B cell (primary cell): ENCODE data around the gene TENT4B. TPM values are rescaled to one million over a fixed set of nuclear protein-coding genes. Genes with fewer than 3 reads are reported as not detected.
"Not testable (repeated sequence)": the region's sequence is repeated elsewhere in the genome, so short reads cannot be mapped to it uniquely, and the experiment has no call there.

Source experiments
- ATAC-seq: fragments of 200-7000 bp; cut with Tn5 transposase; one replicate; pipeline ENCODE4 v1.10.0; 2021; ENCODE audit warnings: low read depth, mild to moderate bottlenecking, moderate number of reproducible peaks, moderate library complexity
- CTCF ChIA-PET: fragments of 350-600 bp; sonication (Branson Sonifier 250); formaldehyde crosslinking; loops from one replicate; lab custom pipeline; 2021; ENCODE audit warnings: antibody characterized with exemption, inconsistent platforms; lab: Charles Lee
- POLR2A ChIA-PET: fragments of 350-600 bp; sonication (Branson Sonifier 250); formaldehyde crosslinking; loops from one replicate; lab custom pipeline; 2021; ENCODE audit warnings: antibody characterized with exemption; lab: Charles Lee
- DNase-seq: peaks from one replicate; pipeline ENCODE4 v3.0.0; 2013
- H2AFZ ChIP-seq: 2 replicates; pipeline ENCODE4 v1.6.1; 2012; ENCODE audit warnings: mild to moderate bottlenecking, low read depth, low read length; ENCODE audit not compliant: insufficient read depth, poor library complexity, severe bottlenecking
- H3K27ac ChIP-seq, 2 donors: 1 replicate in 1 of 2; 2 replicates in 1 of 2; pipeline ENCODE4 v1.5.1; 2012 to 2013; ENCODE audit warnings: low read length in 2 of 2, mild to moderate bottlenecking in 2 of 2, moderate library complexity in 1 of 2
- H3K27me3 ChIP-seq, 4 experiments: fragments of 200-600 bp in 1 of 4; sonication (generic) in 1 of 4; replicated peaks in 1 of 4; 1 replicate in 2 of 4; 2 replicates in 2 of 4; pipeline versions ENCODE4 v1.6.1 to v1.7.0; 2013 to 2016; ENCODE audit warnings: low read length in 3 of 4, mild to moderate bottlenecking in 2 of 4, mixed read lengths in 1 of 4, moderate library complexity in 1 of 4; ENCODE audit not compliant: insufficient read depth in 4 of 4, control insufficient read depth in 3 of 4; ENCODE audit errors: control extremely low read depth in 1 of 4
- H3K36me3 ChIP-seq, 2 experiments: replicated peaks in 1 of 2; 1 replicate in 1 of 2; 2 replicates in 1 of 2; pipeline versions ENCODE4 v1.6.1 to v1.7.1; 2013; ENCODE audit warnings: low read length in 1 of 2; ENCODE audit not compliant: insufficient read depth in 2 of 2, control insufficient read depth in 1 of 2; ENCODE audit errors: control extremely low read depth in 1 of 2, extremely low read depth in 1 of 2
- H3K4me1 ChIP-seq, 2 donors: fragments of 200-600 bp in 1 of 2; sonication (generic) in 1 of 2; 1 replicate in 1 of 2; 2 replicates in 1 of 2; pipeline versions ENCODE4 v1.5.1 to v1.6.1; 2013 to 2017; ENCODE audit warnings: low read length in 2 of 2; ENCODE audit not compliant: control insufficient read depth in 2 of 2, insufficient read depth in 2 of 2
- H3K4me2 ChIP-seq: replicated peaks from 2 replicates; pipeline ENCODE3; 2012; ENCODE audit warnings: mild to moderate bottlenecking, low read depth, low read length; ENCODE audit not compliant: poor library complexity, severe bottlenecking
- H3K4me3 ChIP-seq, 5 experiments: fragments of 200-600 bp in 1 of 5; sonication (generic) in 1 of 5; 1 replicate in 3 of 5; 2 replicates in 2 of 5; pipeline versions ENCODE4 v1.5.1 to v1.7.0; 2011 to 2016; ENCODE audit warnings: low read length in 4 of 5, mild to moderate bottlenecking in 4 of 5, low read depth in 2 of 5, control low read depth in 1 of 5, moderate library complexity in 1 of 5; ENCODE audit not compliant: insufficient read depth in 1 of 5; ENCODE audit errors: control extremely low read depth in 1 of 5, extremely low read depth in 1 of 5
- H3K79me2 ChIP-seq: fragments of 200-600 bp; sonication (generic); one replicate; pipeline ENCODE4 v1.6.0; 2016; ENCODE audit warnings: low read length; ENCODE audit not compliant: control insufficient read depth, insufficient read depth
- H3K9ac ChIP-seq: fragments of 200-600 bp; sonication (generic); 2 replicates; pipeline ENCODE4 v1.6.1; 2017; ENCODE audit warnings: mild to moderate bottlenecking, low read length, moderate library complexity
- H3K9me3 ChIP-seq, 3 donors: one replicate each; pipeline versions ENCODE4 v1.6.1 to v1.7.1; 2013; ENCODE audit warnings: low read length in 2 of 3; ENCODE audit not compliant: control insufficient read depth in 2 of 3, insufficient read depth in 1 of 3; ENCODE audit errors: control extremely low read depth in 1 of 3
- H4K20me1 ChIP-seq: 2 replicates; pipeline ENCODE4 v1.6.0; 2012; ENCODE audit warnings: mild to moderate bottlenecking, low read length; ENCODE audit not compliant: insufficient read depth, control insufficient read depth, poor library complexity, severe bottlenecking
- H3K27ac Mint-ChIP-seq: one replicate; pipeline ENCODE4 v1.8.0; 2021; ENCODE audit warnings: mixed read lengths
- H3K27me3 Mint-ChIP-seq: one replicate; pipeline ENCODE4 v1.8.0; 2021; ENCODE audit warnings: mixed read lengths
- H3K4me1 Mint-ChIP-seq: one replicate; pipeline ENCODE4 v1.8.0; 2021; ENCODE audit warnings: mixed read lengths
- H3K4me3 Mint-ChIP-seq: one replicate; pipeline ENCODE4 v1.8.0; 2021; ENCODE audit warnings: mixed read lengths
- H3K9me3 Mint-ChIP-seq: one replicate; pipeline ENCODE4 v1.8.0; 2022; ENCODE audit warnings: mixed read lengths; ENCODE audit not compliant: insufficient read depth
- CTCF ChIP-seq: fragments of 200-600 bp; IDR thresholded peaks from one replicate; pipeline ENCODE4 v1.8.0; 2022; ENCODE audit warnings: antibody characterized with exemption, mild to moderate bottlenecking
- EZH2 ChIP-seq: IDR thresholded peaks from 2 replicates; pipeline ENCODE4 v1.6.1; 2012; ENCODE audit warnings: borderline replicate concordance, low read depth, mild to moderate bottlenecking, moderate library complexity, low read length; ENCODE audit not compliant: insufficient read depth, poor library complexity, severe bottlenecking
- WGBS: methylation state at CpG from one replicate; pipeline ENCODE4 v1.1.5; 2013; ENCODE audit warnings: missing lambda C conversion rate; ENCODE audit not compliant: insufficient coverage; 5-methylcytosine and 5-hydroxymethylcytosine counted together
- intact Hi-C: fragments of 100-400 bp; cut with micrococcal nuclease; formaldehyde crosslinking; loops from one replicate; pipeline ENCODE4 v1.10.0; 2022
- polyA plus RNA-seq: library from polyadenylated mRNA; depleted of rRNA; stranded (reverse); fragments of >200 nt; gene quantifications from 2 replicates; pipeline ENCODE4 v1.2.3, GENCODE V29; 2012
- total RNA-seq, 2 donors: library from RNA; stranded (reverse); fragments of 120-200 nt in 1 of 2; gene quantifications; 1 replicate in 1 of 2; 2 replicates in 1 of 2; pipeline versions ENCODE4 v1.2.3 to v1.2.4, GENCODE V29; 2013 to 2022

TENT4B gene
- total and polyA plus RNA-seq, 2 donors (not counting 1 experiment from before 2014, with no cell fraction given) = 6.1 to 17.1 TPM

DNA sequence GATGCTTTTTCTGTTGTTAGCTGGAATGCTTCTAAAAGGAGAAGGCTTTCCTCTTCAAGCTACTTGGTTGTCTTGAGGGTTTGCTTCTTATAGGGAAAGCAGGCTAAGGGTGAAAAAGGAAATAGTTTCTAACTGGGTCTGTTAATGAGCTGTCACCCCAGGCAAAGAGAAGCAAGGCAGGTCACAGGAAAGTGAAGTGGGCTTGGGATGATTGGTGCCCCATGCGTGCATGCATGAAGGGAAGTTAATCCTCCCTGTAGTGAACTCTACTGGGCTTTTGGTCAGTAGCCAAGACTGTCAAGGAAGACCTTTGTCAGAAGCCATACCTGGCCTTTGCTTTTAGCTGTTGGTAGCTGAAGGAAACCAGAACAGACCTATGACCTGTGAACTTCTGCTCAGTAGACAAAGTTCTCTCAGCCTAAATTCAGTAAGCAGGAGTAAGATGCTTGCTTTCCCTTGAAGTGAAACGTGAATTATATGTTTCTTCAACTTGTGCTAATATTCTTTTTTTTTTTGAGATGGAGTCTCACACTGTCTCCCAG, 16.5 kb downstream of the TENT4B start:
- DNase-seq = no peak
- POLR2A ChIA-PET = no interaction called here
- Histone ChIP-seq H3K4me3 (no peak overlapping the region), H3K4me2 (no peak overlapping the region), H3K4me1 (peaks cover 6 to 10% of the 10 kb centered on the region in 2 donors), H3K9me3 (no peaks in the 10 kb centered on the region), H3K9ac (no peak overlapping the region), H3K79me2 (peaks cover 96% of the 10 kb centered on the region), H3K27ac (no peak overlapping the region), H2AFZ (no peak overlapping the region), H3K36me3 (no peaks in the 10 kb centered on the region), H3K27me3 (no peaks in the 10 kb centered on the region), H4K20me1 (peaks cover 60% of the 10 kb centered on the region)
- Mint-ChIP-seq H3K9me3 (no peaks in the 10 kb centered on the region), H3K4me3 (no peak overlapping the region), H3K4me1 (peaks cover 50% of the 10 kb centered on the region), H3K27ac (no peak overlapping the region), H3K27me3 (no peaks in the 10 kb centered on the region)
- no peak for ATAC-seq
- TF ChIP-seq EZH2 (no peak), CTCF (no peak)
- CTCF ChIA-PET = interaction anchor here (0.7 kb wide), 1 partner anchor 41 kb away, joined by 3 read pairs; no protein-coding TSS in a partner anchor
- intact Hi-C loops = no loop called here
- 75% methylated on average over 1 of the region's 2 CpGs for WGBS

GRCh38 chr16:50171773-50172172, 18.7 kb downstream of the TENT4B start:
- ATAC-seq = not testable (repeated sequence)
- CTCF ChIA-PET = interaction anchor here (0.5 kb wide), 1 partner anchor 23 kb away, joined by 4 read pairs; no protein-coding TSS in a partner anchor
- H3K4me1 Mint-ChIP-seq = peaks cover 47% of the 10 kb centered on the region

More at GRCh38 chr16:50171773-50172172, 18.7 kb downstream of the TENT4B start:
- H3K9ac ChIP-seq, H3K27me3 ChIP-seq, H3K9me3 ChIP-seq, H3K27me3 Mint-ChIP-seq, intact Hi-C loops, H3K9me3 Mint-ChIP-seq, H3K36me3 ChIP-seq, H3K4me3 ChIP-seq, DNase-seq, POLR2A ChIA-PET, H3K27ac ChIP-seq, H3K27ac Mint-ChIP-seq, H3K4me3 Mint-ChIP-seq, H3K4me2 ChIP-seq, H2AFZ ChIP-seq: not testable (repeated sequence)
- 95% methylated on average over 3 of the region's 4 CpGs for WGBS
- Histone ChIP-seq H3K4me1 (peaks cover 6 to 10% of the 10 kb centered on the region in 2 donors), H3K79me2 (peaks cover 94% of the 10 kb centered on the region), H4K20me1 (peaks cover 71% of the 10 kb centered on the region)
